ENCODE data around the gene STXBP4.

The STXBP4 gene

DNA sequence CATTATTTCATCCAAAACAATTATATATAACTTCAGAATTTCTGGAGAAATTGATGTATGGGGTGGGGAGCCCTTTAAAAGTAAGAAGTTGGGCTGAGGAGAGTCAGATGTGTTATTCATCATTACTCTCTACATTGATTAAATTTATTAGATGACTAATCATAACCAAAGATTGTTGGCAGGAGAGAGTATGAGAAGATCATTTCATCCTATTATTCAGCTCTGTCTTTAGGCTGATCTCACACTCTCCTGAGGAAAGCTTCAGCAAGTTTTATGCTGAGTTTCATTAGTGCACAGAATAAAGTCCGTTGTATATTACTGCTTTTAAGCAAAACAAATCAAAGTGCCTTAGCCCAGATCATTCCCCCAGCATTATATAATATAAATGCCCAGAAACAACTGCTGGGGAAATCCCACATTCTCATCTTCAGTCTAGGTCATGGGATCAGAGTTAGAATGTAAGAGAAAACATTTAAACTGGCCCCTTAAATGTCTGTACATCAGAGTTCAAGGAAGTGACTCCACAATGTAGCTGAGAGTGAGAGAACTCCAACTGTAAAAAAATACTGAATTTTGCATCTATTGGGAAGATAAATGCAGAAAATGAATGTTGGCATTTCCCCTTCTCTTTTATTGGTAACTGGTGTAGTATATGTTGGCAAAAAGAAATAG is 166.1 kb downstream of the STXBP4 start:
- DNase-seq: no peak

GRCh38 chr17:55140809-55141208 is 172.2 kb downstream of the STXBP4 start:
- DNase-seq: no peak

- DNase-seq: no peak
Observed at GRCh38 chr17:55144518-55144917, 176.0 kb downstream of the STXBP4 start.

GRCh38 chr17:55149485-55149884 is 180.9 kb downstream of the STXBP4 start:
- DNase-seq: no peak

DNA sequence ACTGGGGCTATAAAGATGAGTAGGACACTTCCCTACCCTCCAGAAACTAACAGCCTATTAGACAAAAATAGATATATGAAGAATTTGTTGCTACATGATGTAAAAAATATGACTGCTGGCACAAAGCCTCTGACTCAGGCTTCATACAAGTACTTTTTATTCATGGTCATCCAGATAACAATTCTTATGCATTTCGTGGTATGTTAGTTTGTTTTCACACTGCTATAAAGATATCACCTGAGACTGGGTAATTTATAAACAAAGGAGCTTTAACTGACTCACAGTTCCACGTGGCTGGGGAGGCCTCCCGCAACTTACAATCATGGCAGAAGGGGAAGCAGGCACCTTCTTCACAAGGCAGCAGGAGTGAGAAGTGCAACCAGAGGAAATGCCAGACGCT is 183.7 kb downstream of the STXBP4 start:
- DNase-seq: no peak

DNA sequence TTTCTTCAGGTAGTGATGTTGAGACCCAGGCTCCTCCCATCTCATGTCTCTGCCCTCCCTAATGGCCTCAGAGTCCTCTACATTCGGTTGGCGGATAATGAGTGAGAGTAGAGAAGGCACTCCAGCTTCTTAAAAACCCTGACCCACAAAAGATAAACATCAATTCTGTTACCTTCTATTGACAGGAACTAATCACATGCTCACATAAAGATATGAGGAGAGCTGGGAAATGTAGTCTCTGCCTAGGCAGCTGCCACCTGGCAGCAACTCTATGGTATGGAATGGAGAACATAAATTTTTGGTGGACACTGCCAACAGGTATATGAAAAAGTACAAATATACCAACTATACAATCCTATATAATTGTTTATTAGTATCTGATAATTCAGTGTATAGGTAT is 185.5 kb downstream of the STXBP4 start:
- no peak for DNase-seq

DNA sequence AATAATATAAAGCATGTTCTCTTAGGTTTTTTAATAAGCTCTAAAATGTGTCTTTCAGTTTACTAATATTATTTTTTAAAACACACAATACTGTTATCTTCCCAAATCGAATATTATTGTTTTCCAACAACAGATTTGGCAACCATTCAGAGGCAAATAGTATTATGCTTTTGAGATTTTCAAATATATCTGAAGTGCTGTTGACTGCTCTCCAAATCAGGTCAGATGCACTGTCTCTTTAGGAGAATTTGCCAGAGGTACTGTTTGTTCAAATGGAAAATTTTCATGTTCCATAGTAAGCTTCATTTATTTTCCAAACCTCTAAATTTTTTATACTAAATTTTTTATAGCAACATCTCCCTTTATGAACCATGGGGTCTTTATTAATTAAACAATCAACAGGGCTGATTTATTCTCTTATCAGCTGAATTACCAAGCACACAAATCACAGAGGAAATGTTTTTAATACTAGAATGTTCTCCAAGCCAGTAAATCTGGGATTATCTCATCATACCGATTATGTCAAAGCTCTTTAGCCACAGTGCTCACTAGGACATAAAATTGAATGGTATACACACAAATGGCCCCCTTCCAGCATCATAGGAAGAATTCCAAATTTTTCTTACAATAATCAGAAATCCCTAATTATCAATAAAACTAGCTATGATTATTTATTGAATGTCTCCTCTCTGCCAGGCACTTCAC is 187.4 kb downstream of the STXBP4 start:
- DNase-seq: no peak

GRCh38 chr17:55157165-55157564 is 188.6 kb downstream of the STXBP4 start:
- no peak for DNase-seq

GRCh38 chr17:55158439-55158838 is 189.9 kb downstream of the STXBP4 start:
- no peak for DNase-seq

- DNase-seq: no peak
Observed at GRCh38 chr17:55159251-55159650, 190.7 kb downstream of the STXBP4 start.

DNA sequence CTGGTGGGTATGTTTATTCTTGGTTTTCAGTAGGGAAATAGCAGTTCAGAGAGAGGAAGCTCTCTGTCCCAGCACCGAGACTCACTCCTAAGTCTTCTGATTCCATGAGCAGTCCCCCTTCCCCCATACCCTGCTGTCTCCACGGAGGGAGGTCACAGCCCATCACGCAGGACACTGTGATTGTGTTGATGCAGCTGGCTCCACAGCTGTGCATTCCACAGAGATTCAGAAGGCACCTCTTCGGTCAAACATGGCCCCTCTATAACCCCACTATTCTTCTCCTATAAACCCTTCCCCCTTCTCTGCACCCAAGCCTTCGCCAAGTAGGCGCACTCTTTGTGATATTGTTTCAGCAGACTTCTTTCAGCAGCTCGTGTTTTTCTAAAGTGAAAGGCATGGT is 191.9 kb downstream of the STXBP4 start:
- DNase-seq: no peak

GRCh38 chr17:55161935-55162555 is 193.5 kb downstream of the STXBP4 start:
- no peak for DNase-seq

GRCh38 chr17:55162556-55162946 is 194.0 kb downstream of the STXBP4 start:
- no peak for DNase-seq

GRCh38 chr17:55163408-55163807 is 194.8 kb downstream of the STXBP4 start:
- DNase-seq: no peak

DNA sequence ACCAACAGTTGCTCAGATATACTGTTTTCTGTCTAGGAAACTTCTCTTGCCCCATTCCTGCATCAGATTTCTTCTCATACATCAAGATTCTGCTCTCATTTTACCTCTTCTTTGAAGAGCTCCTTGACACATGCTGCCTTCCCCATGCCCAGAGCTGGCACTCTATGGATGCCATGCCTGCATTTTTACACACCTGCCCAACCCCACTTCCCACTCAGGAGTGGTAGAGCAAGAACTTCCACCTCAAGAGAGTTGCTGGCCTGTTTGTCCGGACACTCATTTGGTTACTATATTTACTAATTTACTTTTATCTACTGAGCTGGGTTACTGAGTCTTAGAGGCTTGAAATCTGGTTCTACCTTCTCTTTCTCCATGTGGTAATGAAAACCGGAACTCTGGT is 197.9 kb downstream of the STXBP4 start:
- DNase-seq: no peak

DNA sequence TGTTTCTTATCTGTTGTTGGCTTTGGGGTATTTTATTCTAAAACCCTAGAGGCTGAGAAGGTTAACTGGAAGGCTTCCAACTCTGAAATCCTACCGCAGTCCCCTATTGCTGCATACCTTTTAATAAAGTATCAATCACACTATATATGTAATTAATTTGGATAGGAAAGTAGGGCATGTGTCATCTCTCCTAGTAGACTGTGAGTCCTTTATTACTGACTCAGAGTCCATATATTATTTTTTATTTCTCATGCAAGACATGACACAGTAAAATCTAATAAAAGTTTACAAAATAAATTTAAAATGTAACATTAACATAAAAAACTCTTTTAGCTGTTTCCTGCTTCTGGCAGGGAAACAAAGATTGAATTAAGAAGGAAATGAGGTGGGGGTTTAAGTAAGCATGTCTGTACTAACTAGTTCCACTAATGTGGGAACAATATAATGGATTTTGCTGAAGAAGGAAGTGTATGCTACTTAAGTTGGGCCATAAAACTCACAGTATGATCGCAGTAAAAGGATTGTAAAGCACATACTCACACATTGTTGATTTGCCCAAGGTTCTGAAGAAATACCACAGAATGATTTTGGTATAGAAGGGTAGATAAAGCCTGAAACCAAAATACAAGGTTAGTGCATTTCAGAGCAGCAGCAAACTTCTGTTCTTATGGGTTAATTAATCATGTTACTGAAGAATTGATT is 198.6 kb downstream of the STXBP4 start:
- DNase-seq: no peak

DNA sequence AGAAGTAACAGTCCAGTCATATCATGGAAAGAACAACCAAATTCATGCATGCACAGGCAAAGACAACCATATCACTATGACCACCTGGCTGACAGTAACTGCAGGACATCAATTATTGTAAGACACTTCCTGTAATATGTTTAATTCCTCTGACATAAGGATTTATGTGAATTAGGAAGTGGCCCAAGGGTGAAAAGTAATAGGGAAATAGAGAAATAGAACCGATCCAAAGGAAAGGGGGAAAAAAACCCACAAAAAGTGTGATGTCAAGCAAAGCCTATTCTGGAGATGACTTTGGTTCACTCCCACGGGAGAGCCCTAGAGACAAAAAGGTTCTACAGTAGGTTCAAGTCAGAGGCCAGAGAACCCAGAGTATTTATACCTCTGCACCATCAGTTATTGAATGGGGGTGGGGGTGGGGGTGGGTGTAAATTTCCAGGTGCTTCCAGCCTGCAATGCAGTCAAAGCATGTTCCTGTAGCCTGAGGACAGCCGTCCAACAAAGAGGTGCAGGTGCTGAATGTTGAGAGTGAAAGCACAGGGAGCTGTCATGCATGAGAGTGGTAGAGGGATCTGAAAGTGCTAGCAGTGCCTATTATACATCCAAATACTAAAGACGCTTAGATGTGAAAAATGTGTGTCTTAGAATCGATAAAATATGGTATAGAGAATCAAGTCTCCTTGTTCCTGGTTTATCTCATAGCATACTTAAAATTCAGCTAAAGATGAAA is 200.6 kb downstream of the STXBP4 start:
- DNase-seq: no peak

- DNase-seq: no peak
Observed at GRCh38 chr17:55171634-55172328, 203.2 kb downstream of the STXBP4 start.

GRCh38 chr17:55172612-55173011 is 204.0 kb downstream of the STXBP4 start:
- no peak for DNase-seq

DNA sequence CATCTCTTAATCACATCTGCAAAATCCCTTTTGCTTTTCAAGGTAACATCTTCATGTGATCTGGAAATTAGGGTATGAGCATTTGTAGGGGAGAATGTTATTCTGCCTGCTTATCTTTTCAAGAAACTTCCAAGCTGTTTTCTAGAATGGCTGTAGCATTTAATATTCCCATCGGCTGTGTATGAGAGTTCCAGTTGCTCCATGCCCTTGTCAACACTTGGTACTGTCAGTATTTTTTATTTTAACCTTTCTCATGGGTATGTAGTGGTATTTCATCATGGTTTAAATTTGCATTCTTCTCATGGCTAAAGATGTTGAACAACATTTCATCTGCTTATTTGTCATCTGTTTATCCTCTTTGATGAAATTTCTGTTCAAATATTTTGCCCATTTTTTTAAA is 205.6 kb downstream of the STXBP4 start:
- DNase-seq: no peak

DNA sequence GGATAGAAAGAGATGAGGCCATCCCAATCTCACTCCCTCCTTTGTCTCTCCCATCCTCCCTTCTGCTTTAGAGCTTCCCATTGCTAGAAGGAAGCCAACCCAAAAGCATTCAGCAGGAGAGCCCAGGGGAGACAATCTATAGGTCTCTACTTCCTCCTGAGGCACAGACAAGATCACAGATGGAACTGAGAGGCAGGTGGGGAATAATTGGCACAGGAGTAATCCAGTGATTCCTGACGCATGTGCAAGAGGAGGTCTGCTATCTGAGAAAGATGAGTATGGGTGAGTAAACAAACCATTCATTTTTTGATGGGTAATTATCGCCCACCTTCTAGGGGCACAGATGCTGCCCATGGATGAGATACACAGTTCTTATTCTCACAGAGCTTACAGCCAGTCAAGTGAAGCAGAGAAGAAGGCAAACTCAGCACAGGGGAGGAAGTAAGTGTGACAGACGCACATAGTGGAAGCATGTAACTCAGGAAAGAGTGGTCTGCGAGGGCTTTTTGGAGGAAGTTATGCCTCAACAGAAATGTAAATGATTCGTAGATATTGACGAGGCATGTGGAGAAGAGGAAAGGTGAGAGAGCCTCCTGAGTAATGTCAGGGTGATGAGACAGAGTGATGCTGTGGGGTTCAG is 207.3 kb downstream of the STXBP4 start:
- no peak for DNase-seq

All from stimulated activated CD4-positive, alpha-beta T cell treated with anti-CD3 and anti-CD28 coated beads, Interleukin-12 subunit alpha, Interleukin-12 subunit beta, amount 100 ng/mL, for 4 hours (primary cell).